ENCODE measurements around the gene SHCBP1. TPM values are rescaled to one million over a fixed set of nuclear protein-coding genes. Genes with fewer than 3 reads are reported as not detected.

SHCBP1 gene, protein sequence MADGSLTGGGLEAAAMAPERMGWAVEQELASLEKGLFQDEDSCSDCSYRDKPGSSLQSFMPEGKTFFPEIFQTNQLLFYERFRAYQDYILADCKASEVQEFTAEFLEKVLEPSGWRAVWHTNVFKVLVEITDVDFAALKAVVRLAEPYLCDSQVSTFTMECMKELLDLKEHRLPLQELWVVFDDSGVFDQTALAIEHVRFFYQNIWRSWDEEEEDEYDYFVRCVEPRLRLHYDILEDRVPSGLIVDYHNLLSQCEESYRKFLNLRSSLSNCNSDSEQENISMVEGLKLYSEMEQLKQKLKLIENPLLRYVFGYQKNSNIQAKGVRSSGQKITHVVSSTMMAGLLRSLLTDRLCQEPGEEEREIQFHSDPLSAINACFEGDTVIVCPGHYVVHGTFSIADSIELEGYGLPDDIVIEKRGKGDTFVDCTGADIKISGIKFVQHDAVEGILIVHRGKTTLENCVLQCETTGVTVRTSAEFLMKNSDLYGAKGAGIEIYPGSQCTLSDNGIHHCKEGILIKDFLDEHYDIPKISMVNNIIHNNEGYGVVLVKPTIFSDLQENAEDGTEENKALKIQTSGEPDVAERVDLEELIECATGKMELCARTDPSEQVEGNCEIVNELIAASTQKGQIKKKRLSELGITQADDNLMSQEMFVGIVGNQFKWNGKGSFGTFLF
- total RNA-seq = 1 to 10 TPM in 1 of 2 experiments, under 1 TPM in 1; 0.29 to 1.6 TPM
- under 1 TPM in 1 of 3 donors, not detected in 2; 0.28 TPM for polyA plus RNA-seq
- 0.29 to 3.5 (median 0.97) reads per million in 6 experiments for total RNA-seq

DNA sequence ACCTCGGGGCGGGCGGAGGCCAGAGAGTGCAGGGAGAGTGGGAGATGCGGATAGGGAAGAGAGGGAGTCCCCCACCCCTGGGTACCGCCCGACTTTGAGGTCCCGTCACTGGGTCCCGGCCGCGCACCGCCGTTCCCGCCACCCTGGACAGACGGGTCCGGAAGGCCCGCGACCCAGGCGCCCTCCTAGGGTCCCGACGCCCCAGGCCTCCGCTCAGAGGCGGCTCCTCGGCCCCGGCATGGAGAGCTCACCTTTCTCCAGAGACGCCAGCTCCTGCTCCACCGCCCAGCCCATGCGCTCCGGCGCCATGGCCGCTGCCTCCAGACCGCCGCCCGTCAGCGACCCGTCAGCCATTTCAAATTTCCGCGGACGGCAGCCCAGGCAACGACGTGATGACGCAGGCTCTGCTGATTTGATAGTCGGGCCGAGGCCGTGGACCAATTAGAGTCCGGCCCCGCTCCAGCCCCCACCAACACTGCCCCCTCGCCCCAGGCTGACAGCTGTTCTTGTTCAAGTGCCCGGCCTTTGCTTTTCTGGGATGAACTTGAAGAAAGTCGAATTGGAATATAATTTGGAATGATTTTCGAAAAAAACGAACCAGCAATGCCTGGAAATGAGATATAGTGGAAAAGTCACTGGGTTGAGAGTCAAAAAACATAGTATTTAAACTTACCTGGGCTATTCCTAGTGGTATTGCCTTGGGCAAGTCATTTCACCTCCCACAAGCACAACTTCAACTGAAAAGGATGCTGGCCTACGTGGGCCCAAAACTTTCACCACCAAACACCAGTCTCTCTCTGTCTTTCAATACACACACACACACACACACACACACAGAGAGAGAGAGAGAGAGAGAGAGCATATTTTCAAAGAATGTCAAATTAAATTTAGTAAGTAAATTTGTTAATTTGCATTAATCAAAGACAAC lies at the start of gene SHCBP1:
Gene SHCBP1 (minus strand): TSS at position 374 of the 928 bp plus-strand sequence. CDS start 20 bp downstream, at position 354.
- Mint-ChIP-seq H3K4me3 (peak within 1 kb of the TSS; percentile 72 to 89 (median 84)), H3K36me3 (no peaks in the 10 kb centered on the region), H3K27me3 (peaks cover 0 to 21% (median 9%) of the 10 kb centered on the region in 5 donors), H3K27ac (peak within 1 kb of the TSS in 7 of 10 donors; percentile 5 to 69 (median 22)), H3K4me1 (peaks cover 4 to 21% (median 17%) of the 10 kb centered on the region in 4 donors), H3K9me3 (no peaks in the 10 kb centered on the region)
- DNase-seq (peak in 9 of 10 donors; percentile 11 to 69 (median 34)), ATAC-seq (peak; percentile 69 to 91)
- POLR2A ChIA-PET = no interaction called here

DNA sequence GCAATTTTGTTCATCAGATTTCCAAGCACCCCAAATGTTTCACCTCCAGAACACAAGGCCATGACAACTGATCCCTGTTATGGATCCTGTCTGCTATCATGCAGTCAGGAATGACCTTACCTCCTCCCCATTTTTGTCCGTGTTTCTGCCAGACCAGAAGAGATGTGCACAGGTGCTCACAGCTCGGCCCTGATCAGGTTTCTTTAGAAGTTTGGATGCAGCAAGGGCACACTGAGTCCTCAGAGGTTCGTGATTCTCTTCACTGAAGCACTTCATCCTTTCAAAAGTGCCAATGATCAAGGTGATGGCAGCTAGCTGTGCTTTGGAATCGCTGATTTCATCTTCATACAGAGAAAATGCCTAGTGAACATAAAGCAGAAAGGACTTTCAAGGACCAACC lies 40.9 kb upstream of the SHCBP1 start:
- peaks cover 0 to 14% (median 4%) of the 10 kb centered on the region in 4 donors for H3K4me1 Mint-ChIP-seq
- H3K27me3 Mint-ChIP-seq = no peaks in the 10 kb centered on the region
- no peaks in the 10 kb centered on the region for H3K9me3 Mint-ChIP-seq
- ATAC-seq = no peak
- peak overlapping the region in 2 of 10 donors; percentile 25 to 46 for H3K27ac Mint-ChIP-seq
- H3K4me3 Mint-ChIP-seq = no peak overlapping the region
- POLR2A ChIA-PET = no interaction called here
- DNase-seq = no peak
- H3K36me3 Mint-ChIP-seq = peaks cover 0 to 90% (median 27%) of the 10 kb centered on the region in 3 donors

DNA sequence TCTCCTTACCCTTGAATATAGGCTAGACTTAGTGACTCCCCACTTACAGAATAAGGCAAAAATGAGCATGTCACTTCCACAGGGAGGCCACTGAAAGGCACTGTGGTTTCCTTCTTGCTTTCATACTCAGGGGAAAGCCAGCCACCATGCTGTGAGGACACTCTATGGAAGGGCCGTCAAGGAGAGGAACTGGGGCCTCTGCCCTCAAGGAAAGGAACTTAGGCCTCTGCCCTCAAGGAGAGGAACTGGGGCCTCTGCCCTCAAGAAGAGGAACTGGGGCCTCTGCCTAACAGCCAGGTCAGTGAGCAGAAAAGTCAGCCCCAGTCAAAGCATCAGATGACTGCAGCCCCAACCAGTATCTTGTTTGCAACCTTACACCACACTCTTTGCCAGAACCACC lies 37.7 kb upstream of the SHCBP1 start:
- Mint-ChIP-seq H3K36me3 (peaks cover 0 to 68% (median 21%) of the 10 kb centered on the region in 3 donors), H3K4me1 (peaks cover 0 to 14% (median 4%) of the 10 kb centered on the region in 4 donors), H3K9me3 (no peaks in the 10 kb centered on the region), H3K4me3 (no peak overlapping the region), H3K27me3 (no peaks in the 10 kb centered on the region), H3K27ac (peak overlapping the region; percentile 17 to 88 (median 64))
- DNase-seq (peak in 1 of 10 donors; percentile 16), ATAC-seq (peak; percentile 30 to 39)
- POLR2A ChIA-PET = no interaction called here

DNA sequence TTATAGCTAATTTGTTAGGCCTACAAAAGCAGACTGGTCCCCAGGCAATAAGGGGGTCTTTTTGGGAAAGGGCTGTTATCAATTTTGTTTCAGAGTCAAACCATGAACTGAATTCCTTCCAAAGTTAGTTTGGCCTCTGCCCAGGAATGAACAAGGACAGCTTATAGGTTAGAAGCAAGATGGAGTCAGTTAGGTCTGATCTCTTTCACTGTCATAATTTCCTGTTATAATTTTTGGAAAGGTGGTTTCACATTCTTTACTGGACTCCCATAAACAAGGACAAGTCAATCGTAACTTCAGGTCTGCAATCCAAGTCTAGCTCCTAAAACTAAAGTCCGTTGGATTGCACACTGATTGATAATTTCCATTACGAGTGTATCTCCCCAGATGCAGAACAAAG lies 30.1 kb upstream of the SHCBP1 start:
- H3K4me1 Mint-ChIP-seq = no peaks in the 10 kb centered on the region
- H3K36me3 Mint-ChIP-seq = peaks cover 0 to 8% (median 5%) of the 10 kb centered on the region in 3 donors
- DNase-seq = no peak
- H3K9me3 Mint-ChIP-seq = peaks cover 0 to 4% (median 0%) of the 10 kb centered on the region in 9 donors
- ATAC-seq = no peak
- H3K27ac Mint-ChIP-seq = no peak overlapping the region
- POLR2A ChIA-PET = no interaction called here
- H3K4me3 Mint-ChIP-seq = no peak overlapping the region
- H3K27me3 Mint-ChIP-seq = no peaks in the 10 kb centered on the region

DNA sequence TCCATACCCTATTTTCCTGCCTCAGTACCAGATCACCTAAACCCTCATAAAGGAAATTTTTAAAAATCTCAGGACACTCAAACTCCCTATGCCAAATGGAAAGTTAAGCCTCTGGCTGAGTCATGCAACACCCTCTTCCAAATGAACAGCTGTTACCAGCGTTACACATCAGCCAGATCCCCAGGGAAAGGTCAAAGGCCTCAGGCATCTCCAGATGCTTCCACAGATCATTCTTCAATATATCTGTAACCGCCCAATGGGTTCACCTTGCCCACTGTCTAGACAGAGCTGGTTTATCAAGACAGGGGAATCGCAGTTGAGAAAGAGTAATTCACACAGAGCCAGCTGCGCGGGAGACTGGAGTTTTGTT lies 29.1 kb upstream of the SHCBP1 start:
- POLR2A ChIA-PET = no interaction called here
- Mint-ChIP-seq H3K36me3 (peaks cover 0 to 9% (median under 1%) of the 10 kb centered on the region in 3 donors), H3K27ac (peak overlapping the region in 1 of 10 donors; percentile 37), H3K4me1 (no peaks in the 10 kb centered on the region), H3K9me3 (peaks cover 0 to 11% (median 0%) of the 10 kb centered on the region in 9 donors), H3K27me3 (no peaks in the 10 kb centered on the region), H3K4me3 (no peak overlapping the region)
- DNase-seq (no peak), ATAC-seq (no peak)

DNA sequence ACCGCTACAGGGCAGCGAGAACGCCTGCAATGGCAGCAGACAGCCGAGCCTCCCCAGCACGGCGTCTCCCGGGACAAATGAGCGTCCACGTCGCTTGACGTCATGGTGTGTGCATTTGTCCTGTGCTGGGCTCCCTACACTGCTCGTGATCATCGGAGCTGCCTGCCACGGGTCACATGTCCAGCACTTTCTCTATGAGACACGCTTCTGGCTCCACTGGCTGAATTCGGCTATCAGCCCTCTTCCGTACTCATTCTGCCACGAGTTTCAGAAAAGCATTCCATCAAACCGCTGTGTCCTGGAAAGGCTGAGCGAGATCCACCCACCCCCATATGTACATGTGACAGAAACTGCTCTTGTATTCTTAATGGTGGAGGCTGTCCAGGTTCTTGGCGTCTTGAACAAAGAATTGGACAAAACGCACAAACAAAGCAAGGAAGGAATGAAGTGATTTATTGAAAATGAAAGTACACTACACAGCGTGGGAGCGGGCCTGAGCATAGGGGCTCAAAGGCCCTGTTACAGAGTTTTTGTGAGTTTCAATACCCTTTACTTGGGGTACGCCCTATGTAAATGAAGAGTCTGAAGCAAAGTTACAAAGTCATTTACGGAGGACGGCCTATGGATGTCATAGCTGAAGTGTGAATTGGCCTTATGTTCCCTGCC lies 28.5 kb upstream of the SHCBP1 start:
- DNase-seq (no peak), ATAC-seq (no peak)
- POLR2A ChIA-PET = no interaction called here
- Mint-ChIP-seq H3K4me3 (no peak overlapping the region), H3K36me3 (peaks cover 0 to 14% (median 6%) of the 10 kb centered on the region in 3 donors), H3K27ac (no peak overlapping the region), H3K4me1 (no peaks in the 10 kb centered on the region), H3K9me3 (peaks cover 0 to 16% (median 4%) of the 10 kb centered on the region in 9 donors), H3K27me3 (no peaks in the 10 kb centered on the region)

DNA sequence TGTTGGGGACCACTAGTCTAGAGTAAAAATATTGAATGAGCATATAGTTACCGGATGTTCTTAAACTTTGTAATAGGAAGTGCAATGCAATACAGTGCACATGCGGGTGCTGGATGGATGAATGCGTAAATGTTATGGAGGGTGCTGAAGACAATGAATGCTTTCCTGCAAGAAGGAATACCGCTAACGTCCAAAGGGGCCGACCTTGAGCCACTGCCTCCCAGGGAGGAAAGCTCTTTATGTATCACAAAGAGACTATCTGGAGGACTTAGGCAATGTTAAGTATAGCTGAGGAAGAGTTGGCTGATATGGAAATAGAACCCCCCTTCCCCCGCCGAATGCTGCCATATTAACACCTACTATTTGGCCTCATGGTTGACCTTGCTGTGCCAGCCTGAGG lies 27.5 kb upstream of the SHCBP1 start:
- Mint-ChIP-seq H3K27ac (no peak overlapping the region), H3K4me3 (no peak overlapping the region), H3K36me3 (peaks cover 3 to 24% (median 15%) of the 10 kb centered on the region in 3 donors), H3K9me3 (peaks cover under 1 to 26% (median 11%) of the 10 kb centered on the region in 9 donors), H3K4me1 (no peaks in the 10 kb centered on the region), H3K27me3 (no peaks in the 10 kb centered on the region)
- no peak for ATAC-seq
- POLR2A ChIA-PET = no interaction called here
- no peak for DNase-seq

DNA sequence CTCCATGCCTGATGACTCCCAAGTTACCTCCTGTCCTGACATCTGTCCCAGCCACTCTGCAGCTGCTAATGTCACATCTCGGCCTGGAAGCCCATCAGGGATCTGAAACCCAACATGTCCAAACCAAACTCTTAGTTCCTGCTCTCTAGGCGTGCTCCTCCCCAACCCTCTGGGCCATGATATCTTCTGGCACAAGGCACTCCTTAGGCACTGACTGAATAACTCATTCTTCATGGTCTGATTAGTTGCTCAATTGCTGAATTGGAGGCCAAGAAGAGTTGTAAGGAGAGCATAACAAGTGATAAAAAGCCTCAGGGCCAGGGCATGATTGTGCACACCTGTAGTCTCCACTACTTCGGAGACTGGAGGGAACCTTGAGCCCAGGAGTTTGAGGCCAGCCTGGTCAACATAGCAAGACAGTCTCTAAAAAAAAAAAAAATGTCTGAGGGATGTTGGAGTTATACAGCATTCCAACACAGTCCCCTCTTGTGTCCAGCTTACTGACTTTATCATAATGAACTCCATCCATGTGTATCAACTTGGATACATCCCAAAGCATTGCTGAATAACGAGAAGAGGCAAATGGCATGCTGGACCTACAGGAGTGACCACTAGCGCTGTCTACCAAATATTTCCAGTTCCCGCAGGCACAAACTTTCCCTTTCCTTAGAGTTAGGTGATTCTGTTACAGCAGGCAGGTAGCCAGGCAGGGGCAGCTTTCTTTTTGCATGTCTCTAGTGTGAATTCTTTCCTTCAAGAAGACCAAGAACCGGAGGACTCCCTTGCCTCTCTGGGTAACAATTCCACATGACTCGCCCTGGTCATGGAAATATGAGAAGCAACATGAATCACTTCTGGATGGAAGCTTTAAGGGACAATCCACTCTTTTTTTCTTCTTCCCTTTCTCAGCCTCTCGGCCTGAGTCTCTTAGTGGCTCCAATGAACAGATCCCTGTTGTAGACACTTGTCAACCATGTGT lies 18.1 kb upstream of the SHCBP1 start:
- ATAC-seq = no peak
- POLR2A ChIA-PET = no interaction called here
- H3K27ac Mint-ChIP-seq = no peak overlapping the region

DNA sequence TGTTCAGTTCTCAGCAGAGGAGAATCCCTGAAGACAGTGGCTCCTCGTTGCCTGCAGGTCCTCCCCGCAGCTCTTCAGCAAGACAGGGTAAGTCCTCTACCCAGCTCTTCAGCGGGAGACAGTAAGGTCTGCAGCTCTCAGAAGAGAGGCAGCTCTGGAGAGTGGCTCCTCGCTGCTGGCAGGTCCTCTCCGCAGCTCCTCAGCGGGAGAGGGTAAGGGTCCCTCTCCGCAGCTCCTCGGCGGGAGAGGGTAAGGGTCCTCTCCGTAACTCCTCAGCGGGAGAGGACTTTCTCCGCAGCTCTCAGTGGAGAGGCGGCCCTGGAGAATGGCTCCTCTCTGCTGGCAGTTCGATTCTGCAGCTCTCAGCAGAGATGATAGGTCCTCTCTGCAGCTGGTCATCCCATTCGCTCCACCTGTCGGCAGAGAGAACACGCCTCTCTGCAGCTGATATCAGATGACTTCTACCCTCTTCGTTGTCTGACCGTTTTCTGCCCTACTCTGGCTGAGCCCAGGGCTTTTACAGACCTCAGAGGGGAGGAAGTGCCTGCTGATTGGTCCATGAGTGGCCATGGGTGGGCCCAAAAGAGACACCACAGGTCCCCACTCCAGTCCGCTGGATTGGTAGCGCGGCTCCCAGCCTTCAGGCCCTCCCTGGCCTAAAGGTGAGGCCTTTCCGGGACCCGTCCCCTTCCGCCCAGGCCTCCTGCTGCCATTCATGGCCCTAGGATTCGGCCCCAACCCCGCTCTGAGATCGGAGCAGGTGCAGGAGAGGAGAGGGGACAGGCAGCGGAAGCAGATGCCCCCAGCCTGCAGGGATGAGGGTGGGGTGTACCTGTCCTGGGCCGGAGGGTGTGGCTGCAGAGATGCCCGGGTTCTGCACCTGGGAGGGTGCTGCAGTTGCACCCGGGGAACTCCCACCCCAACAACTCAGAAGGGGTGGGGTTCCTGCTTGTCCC lies 11.9 kb upstream of the SHCBP1 start:
- Mint-ChIP-seq H3K9me3 (no peaks in the 10 kb centered on the region), H3K4me1 (peaks cover 0 to 2% (median 0%) of the 10 kb centered on the region in 4 donors), H3K27me3 (no peaks in the 10 kb centered on the region), H3K36me3 (peaks cover 0 to 5% (median 0%) of the 10 kb centered on the region in 3 donors), H3K27ac (no peak overlapping the region), H3K4me3 (peak overlapping the region in 1 of 10 donors; percentile 50)
- POLR2A ChIA-PET = no interaction called here
- no peak for DNase-seq
- no peak for ATAC-seq

More for the DNA sequence above, 18.1 kb upstream of the SHCBP1 start:
- no peak overlapping the region for H3K4me3 Mint-ChIP-seq
- peaks cover 4 to 28% (median 11%) of the 10 kb centered on the region in 9 donors for H3K9me3 Mint-ChIP-seq
- peaks cover 0 to 3% (median 0%) of the 10 kb centered on the region in 4 donors for H3K4me1 Mint-ChIP-seq
- peaks cover 22 to 28% (median 26%) of the 10 kb centered on the region in 3 donors for H3K36me3 Mint-ChIP-seq
- peaks cover 0 to 4% (median 0%) of the 10 kb centered on the region in 5 donors for H3K27me3 Mint-ChIP-seq
- DNase-seq = no peak

Measured in naive thymus-derived CD8-positive, alpha-beta T cell (primary cell).